Measurements from ENCODE around the gene ATG7.
A peak's percentile ranks its signal among the peaks of the same experiment; 100 is the strongest.
"Not testable (repeated sequence)": the region's sequence is repeated elsewhere in the genome, so short reads cannot be mapped to it uniquely, and the experiment has no call there.

ATG7 gene

DNA sequence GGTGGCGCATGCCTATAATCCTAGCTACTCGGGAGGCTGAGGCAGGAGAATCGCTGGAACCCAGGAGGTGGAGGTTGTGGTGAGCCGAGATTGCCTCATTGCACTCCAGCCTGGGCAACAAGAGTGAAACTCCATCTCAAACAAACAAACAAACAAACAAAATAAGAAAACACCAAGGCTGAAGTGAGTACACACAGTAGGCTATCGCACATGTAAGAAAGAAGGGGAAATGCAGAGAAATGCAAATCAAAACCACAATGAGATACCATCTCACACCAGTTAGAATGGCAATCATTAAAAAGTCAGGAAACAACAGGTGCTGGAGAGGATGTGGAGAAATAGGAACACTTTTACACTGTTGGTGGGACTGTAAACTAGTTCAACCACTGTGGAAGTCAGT, 322.8 kb downstream of the ATG7 start:
- FAIRE-seq = not testable (repeated sequence)

DNA sequence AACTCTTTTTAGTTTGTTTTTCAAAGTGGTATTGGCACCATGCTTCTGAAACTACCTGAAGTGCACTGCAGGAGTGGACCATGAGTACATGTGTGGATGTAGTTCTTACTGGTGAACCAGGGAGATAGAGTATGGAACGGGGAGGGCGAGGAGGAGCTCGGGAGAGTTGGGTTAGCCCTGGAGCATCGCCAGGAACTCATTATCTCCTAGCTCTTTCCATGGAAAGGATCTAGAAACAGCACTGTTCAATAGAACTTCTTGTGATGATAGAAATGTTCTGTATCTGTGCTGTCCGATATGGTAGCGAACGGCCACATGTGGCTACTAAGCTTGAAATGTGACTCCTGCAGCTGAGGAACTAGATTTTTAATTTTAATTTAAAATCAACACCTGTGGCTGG, 324.2 kb downstream of the ATG7 start:
- no peak for FAIRE-seq

DNA sequence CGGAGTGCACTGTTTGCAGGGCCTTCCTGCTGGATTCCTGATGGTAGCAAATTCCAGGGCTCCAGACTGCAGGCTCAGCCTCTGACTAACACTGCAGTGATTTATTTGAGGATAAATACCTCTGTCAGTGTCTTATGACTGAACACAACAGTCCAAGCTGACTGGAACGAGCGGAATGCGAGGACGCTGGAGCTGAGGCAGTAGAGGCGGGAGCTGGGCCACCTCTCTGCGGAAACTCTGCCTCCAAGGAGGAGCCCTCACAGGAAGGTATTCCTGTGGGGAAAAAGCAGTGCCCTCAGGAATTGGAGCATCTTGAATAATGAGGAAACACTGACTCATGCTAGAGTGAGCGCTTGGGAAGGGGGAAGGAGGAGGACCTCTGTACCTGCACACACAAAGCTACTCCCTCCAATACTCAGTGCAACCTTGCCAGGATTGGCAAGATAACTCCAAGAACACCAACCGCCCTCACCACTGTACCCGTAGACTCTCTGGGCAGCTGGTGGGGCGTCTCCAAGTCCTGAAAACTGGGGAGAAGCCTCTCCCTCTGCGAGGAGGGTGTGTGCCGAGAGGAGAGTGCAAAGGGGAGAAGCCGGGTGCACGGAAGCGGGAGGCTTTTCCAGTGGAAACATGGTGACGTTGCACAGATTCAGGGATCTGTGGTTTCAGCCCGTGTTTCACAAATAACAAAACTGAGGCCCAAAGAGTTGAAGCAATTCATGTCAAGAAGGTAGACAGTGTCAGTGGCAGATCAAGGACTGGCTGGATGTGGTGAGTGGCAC, 328.5 kb downstream of the ATG7 start:
- FAIRE-seq = peak; percentile 12

DNA sequence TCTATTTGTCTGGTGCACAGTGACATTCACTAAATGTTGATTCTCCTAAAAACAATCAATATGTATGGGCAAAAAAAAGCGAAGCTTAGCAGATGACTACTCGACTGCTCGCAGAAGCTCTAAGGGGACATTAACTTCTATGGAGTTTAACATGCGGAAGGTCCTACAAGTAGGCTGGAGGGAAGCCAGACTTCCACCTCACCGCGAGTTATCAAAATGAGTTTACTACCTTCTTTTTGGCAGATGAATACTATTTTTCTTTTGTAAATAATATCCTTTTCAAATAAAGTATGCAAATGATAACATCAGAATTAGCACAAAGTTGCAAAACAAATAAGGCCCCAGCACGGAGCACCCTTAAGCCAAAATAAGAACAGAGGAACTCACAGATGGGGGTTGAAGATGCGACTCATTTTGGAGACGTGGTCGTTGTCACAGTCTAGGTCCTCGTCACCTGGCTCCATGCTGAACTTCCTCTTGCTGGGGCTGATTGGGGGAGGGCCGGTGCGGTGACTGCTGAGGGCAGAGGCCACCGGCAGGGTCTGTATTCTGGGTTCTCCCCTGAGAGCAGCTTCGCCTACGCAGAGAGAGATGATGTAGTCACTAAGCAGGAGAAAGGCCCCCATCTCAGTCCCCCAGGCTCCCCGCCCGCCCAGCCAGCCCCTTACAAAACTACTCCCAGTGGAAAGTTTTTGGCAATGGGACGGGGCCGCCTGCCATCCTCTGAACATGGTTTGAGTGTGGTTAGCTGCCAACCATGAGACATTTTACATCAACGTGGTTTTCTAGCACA, 329.4 kb downstream of the ATG7 start:
- FAIRE-seq = no peak

DNA sequence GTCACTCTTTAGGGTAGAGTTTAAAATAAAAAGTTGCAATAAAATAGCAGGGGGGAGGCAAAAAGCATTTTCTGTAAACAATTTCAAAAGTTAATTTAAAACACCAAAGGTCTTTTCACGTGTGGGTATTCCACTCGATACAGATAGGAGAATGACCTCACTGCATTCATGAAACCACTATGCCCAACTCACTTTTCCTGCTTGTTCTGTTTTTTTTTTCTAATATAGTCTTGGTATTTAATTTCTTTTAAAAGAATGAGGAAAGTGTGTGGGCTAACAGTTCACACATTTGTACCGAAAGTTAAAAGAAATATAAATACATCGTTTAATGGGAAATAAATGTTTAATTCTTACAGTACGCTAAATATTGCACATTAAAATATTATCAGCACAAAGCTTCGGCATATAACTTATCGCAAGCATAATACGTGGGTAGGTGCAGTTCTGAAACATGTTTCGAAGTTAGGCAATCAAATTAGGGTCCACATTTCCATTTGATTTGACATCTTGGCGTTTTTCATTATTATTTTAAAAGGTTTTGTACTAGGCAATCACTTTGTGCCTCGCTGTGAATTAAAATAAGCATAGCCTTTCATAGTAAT, 330.1 kb downstream of the ATG7 start:
- FAIRE-seq = no peak

DNA sequence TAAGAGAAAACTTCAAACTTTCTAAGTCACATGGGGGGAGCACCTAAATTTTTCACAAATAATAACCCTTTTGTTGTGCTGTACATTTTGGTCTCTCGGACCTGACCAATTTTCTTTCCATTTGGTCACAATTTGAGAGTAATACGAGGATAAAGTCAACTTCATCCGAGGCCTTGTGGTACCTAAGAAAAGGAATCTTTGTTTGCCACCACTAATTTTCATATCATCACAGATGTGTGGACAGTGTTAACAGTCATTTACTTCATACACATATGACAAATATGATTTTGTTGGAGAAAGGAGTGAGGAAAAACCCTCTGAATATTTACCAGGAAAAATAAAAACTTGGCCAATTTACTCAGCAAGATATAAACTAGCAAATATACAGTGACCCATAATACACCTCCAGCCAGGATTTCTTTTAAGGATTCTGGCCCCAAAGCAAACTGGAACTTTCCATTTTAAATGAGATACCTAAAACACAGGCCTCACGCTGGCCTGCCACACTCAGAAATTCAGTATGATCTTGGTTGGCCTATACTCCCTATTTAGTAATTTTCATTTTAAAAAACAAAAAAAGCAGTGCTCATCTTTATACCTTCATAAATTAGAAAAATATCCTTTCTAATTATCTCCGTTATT, 330.8 kb downstream of the ATG7 start:
- FAIRE-seq = no peak

DNA sequence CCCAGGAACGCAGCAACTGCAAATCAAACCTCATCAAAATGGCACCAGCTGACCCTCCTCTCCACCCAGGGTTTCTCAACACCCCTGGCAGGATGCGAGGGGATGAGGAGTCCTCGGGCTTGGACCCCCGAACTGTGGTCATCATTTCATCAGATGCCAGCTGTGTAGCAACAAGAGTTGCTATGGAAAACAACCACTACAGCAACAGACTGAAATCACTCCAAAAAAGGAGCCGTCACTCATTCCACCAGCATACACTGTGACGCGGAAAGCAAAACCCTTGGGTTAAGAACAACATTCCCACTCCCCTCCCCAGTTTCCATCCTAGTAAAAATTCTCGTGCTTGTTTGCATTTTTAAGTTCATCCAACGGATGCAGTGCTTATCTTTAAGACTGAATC, 331.4 kb downstream of the ATG7 start:
- no peak for FAIRE-seq

DNA sequence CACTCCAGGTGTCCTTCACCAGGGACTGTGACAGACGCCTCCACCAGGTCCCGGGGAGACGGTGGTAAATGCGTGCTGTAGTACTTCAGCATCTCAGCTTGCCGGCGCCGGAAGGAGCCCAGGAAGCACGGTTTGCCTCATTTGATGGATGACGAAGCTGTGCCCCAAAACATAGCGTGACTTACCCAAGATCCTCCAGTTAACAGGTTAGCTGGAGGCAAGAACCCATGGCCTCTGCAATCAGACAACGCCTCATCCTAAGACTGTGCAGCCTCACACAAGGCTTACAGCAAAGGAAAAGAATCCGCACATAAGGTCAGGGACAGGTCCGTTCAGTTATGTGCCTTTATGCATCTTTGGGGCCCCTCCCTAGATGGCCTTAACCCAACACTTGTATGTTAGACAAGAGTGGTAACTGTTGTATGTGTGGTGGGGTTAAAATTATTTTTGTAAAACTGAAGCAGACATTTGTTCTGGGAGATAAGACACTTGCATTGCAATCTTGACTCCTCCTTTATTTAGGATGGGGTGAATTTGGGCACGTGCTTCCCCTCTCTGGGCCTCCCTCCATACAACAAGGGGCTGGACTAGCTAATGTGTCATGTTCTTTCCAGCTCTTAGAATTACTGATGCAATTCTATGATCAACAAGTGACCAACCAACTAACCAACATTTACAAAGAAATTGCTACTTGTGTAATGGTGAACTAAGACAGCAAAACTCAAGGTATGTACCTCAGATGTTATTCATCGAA, 332.1 kb downstream of the ATG7 start:
- FAIRE-seq = no peak

DNA sequence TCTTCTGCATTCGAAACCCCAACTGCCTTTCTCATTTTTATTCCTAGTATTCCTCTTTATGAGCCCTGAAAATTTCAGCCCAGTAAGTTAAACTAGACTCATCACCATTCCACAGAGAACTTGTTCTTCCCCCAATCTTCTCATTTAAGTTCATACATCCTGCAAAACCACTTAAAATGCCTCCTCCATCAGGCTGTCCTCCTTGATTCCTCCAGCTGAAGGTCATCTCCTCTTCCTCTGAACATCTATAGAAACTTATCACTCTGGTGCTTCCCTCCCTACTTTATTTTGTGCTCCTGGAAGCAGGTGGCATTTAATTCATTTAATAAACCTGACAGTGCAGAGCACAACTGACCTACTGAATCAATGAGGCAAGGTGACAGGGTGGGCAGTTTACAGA, 333.2 kb downstream of the ATG7 start:
- FAIRE-seq = no peak

DNA sequence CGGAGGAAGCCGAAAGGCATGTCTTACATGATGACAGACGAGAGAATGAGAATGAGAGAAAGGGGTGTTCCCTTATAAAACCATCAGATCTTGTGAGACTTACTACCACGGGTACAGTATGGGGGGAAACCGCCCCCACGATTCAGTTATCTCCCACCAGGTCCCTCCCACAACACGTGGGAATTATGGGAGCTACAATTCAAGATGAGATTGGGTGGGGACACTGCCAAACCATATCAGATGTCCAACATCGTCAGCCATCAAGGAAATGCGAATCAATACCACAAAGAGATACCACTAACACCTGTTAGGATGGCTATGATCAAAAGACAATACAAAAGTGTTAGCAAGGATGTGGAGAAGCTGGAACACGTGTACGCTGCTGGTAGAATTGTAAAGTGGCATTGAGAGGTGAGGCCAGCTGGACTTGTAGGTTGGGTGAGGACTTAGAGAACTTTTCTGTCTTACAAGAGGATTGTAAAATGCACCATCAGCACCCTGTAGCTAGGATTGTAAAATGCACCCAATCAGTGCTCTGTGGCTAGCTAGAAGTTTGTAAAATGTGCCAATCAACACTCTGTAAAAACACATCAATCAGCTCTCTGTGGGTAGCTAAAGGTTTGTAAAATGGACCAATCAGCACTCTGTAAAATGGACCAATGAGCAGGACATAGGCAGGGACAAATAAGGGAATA, 334.0 kb downstream of the ATG7 start:
- no peak for FAIRE-seq

DNA sequence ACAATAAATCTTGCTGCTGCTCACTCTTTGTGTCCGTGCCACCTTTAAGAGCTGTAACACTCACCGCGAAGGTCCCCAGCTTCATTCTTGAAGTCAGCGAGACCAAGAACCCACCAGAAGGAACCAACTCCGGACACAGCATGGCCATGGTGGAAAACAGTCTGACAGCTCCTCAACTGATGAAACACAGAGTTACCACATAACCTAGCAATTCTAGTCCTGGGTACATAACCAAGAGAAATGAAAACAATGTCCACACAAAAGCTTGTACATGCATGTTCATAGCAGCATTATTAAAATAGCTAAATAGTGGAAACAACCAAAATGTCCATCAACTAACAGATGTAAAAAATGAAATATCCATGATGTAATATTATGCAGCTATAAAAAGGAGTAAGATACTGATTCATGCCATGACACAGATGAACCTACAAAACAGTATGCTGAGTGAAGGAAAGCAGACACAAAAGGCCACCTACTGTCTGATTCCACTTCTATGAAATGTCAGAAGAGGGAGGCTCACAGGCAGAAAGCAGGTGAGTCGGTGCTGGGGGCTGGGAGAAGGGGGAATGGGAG, 334.8 kb downstream of the ATG7 start:
- no peak for FAIRE-seq
